Progenitor cell of endocrine pancreas (in vitro differentiated cells): Measurements from ENCODE around the gene SF3A1. TPM values are rescaled to one million over a fixed set of nuclear protein-coding genes. Genes with fewer than 3 reads are reported as not detected.

ENCODE experiments used
- DNase-seq: peaks from one replicate; pipeline ENCODE4 v3.0.0; 2021; ENCODE audit warnings: low spot score; ENCODE audit not compliant: unreplicated experiment
- H3K27ac Mint-ChIP-seq: 2 replicates; pipeline ENCODE4 v1.8.0; 2021; ENCODE audit warnings: mild to moderate bottlenecking, moderate library complexity, mixed read lengths
- H3K27me3 Mint-ChIP-seq: 2 replicates; pipeline ENCODE4 v1.8.0; 2021; ENCODE audit warnings: mixed read lengths
- H3K36me3 Mint-ChIP-seq: 2 replicates; pipeline ENCODE4 v1.8.0; 2022; ENCODE audit warnings: mixed read lengths; ENCODE audit not compliant: insufficient read depth
- H3K4me1 Mint-ChIP-seq: 2 replicates; pipeline ENCODE4 v1.8.0; 2021; ENCODE audit warnings: low read depth, mixed read lengths
- H3K4me3 Mint-ChIP-seq: 2 replicates; pipeline ENCODE4 v1.8.0; 2021; ENCODE audit warnings: low read depth, mild to moderate bottlenecking, moderate library complexity, mixed read lengths
- H3K9me3 Mint-ChIP-seq: 2 replicates; pipeline ENCODE4 v1.8.0; 2021; ENCODE audit warnings: low read depth, mixed read lengths
- CTCF ChIP-seq: fragments of 200-600 bp; sonication (generic); IDR thresholded peaks from one replicate; pipeline ENCODE4 v1.5.0; 2021; ENCODE audit warnings: antibody characterized with exemption, mild to moderate bottlenecking; ENCODE audit not compliant: unreplicated experiment
- total RNA-seq: library from RNA; stranded (reverse); gene quantifications from 2 replicates; pipeline ENCODE4 v1.2.1, GENCODE V29; 2021

SF3A1 gene
- total RNA-seq, 1 donor from 2014 or later, result 165 TPM

- Mint-ChIP-seq H3K4me1 (peaks cover 14% of the 10 kb centered on the region), H3K36me3 (no peaks in the 10 kb centered on the region), H3K27me3 (no peaks in the 10 kb centered on the region), H3K27ac (peak overlapping the region; percentile 69), H3K9me3 (no peaks in the 10 kb centered on the region), H3K4me3 (no peak overlapping the region)
- DNase-seq, result no peak
- TF ChIP-seq CTCF, result no peak
Measured at GRCh38 chr22:30309951-30310741, 46.5 kb downstream of the SF3A1 start.

- no peak for DNase-seq
- TF ChIP-seq CTCF, result no peak
- no peak overlapping the region for H3K27ac Mint-ChIP-seq
- H3K4me1 Mint-ChIP-seq, result peaks cover 13% of the 10 kb centered on the region
- no peaks in the 10 kb centered on the region for H3K27me3 Mint-ChIP-seq
- no peak overlapping the region for H3K4me3 Mint-ChIP-seq
- no peaks in the 10 kb centered on the region for H3K36me3 Mint-ChIP-seq
- H3K9me3 Mint-ChIP-seq, result no peaks in the 10 kb centered on the region
Measured at GRCh38 chr22:30308518-30309230, 48.0 kb downstream of the SF3A1 start.

- Mint-ChIP-seq H3K4me3 (no peak overlapping the region), H3K9me3 (no peaks in the 10 kb centered on the region), H3K27ac (no peak overlapping the region), H3K36me3 (no peaks in the 10 kb centered on the region), H3K4me1 (peaks cover 13% of the 10 kb centered on the region), H3K27me3 (no peaks in the 10 kb centered on the region)
- DNase-seq, result no peak
- TF ChIP-seq CTCF, result no peak
Measured at GRCh38 chr22:30308093-30308492, 48.6 kb downstream of the SF3A1 start.

GRCh38 chr22:30307041-30307574, 49.6 kb downstream of the SF3A1 start:
- Mint-ChIP-seq H3K27ac (no peak overlapping the region), H3K9me3 (no peaks in the 10 kb centered on the region), H3K27me3 (no peaks in the 10 kb centered on the region), H3K4me1 (peaks cover 13% of the 10 kb centered on the region), H3K4me3 (no peak overlapping the region), H3K36me3 (no peaks in the 10 kb centered on the region)
- no peak for TF ChIP-seq CTCF
- no peak for DNase-seq

- peaks cover 13% of the 10 kb centered on the region for H3K4me1 Mint-ChIP-seq
- no peaks in the 10 kb centered on the region for H3K36me3 Mint-ChIP-seq
- no peak overlapping the region for H3K4me3 Mint-ChIP-seq
- no peaks in the 10 kb centered on the region for H3K9me3 Mint-ChIP-seq
- no peak overlapping the region for H3K27ac Mint-ChIP-seq
- no peak for TF ChIP-seq CTCF
- no peak for DNase-seq
- no peaks in the 10 kb centered on the region for H3K27me3 Mint-ChIP-seq
Measured at GRCh38 chr22:30306627-30307011, 50.1 kb downstream of the SF3A1 start.
